ENCODE data around the gene ARHGEF2.

Gene ARHGEF2

GRCh38 chr1:155957411-155957915, 20.9 kb downstream of the ARHGEF2 start:
- H3K79me2 ChIP-seq (ENCODE audit: control insufficient read depth, low read length) = peaks cover 22% of the 10 kb centered on the region
- H3K9me3 ChIP-seq (ENCODE audit: control insufficient read depth, insufficient read depth, low read length) = no peaks in the 10 kb centered on the region
- no peak overlapping the region for H3K27ac ChIP-seq (ENCODE audit: low read depth, low read length)
- H3K36me3 ChIP-seq (ENCODE audit: control insufficient read depth, low read length) = peaks cover 91% of the 10 kb centered on the region
- TF ChIP-seq EZH2phosphoT487 (IDR thresholded peaks at IDR 0.05; ENCODE audit: borderline replicate concordance, low read length) (no peak), CTCF (IDR thresholded peaks at IDR 0.05; ENCODE audit: low read depth, low read length, poor library complexity, severe bottlenecking) (no peak)
- peaks cover 2% of the 10 kb centered on the region; the same call in 1 of the 2 replicates for H3F3A ChIP-seq (ENCODE audit: control insufficient read depth, insufficient read depth)
- H3K27me3 ChIP-seq (ENCODE audit: control insufficient read depth, low read length) = no peaks in the 10 kb centered on the region
- H3K4me2 ChIP-seq (ENCODE audit: low read length) = no peak overlapping the region
- H3K4me3 ChIP-seq (ENCODE audit: low read length) = no peak overlapping the region
- H3K9me2 ChIP-seq (replicated peaks; ENCODE audit: control insufficient read depth, low read length) = no peaks in the 10 kb centered on the region
- H3K4me1 ChIP-seq (ENCODE audit: control insufficient read depth, low read length) = peaks cover 37% of the 10 kb centered on the region
- H4K20me1 ChIP-seq (ENCODE audit: control insufficient read depth, insufficient read depth, low read depth, low read length) = no peaks in the 10 kb centered on the region

DNA sequence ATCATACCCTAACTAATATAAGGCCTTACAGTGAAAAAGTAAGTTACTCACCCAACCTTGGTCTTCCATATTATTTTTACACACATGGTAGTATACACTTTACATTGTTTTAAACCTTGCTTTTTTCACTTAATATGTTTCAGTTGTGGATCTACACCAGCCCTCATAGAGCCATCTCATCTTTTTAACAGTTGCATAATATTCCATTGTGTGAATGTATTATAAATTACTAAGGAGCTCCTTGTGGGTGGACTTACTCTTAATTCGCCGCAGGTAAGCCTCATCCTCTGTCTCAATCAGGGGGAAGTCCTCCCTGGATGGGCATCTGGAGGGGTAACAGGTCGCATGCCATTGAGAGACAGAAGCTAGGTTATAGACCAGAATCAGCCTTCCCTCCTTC, 23.7 kb downstream of the ARHGEF2 start:
- 0 out of 2 replicates have a peak, but pooled peaks cover 4% of the 10 kb centered on the region for H3K79me2 ChIP-seq (ENCODE audit: control insufficient read depth, low read length)
- TF ChIP-seq EZH2phosphoT487 (IDR thresholded peaks at IDR 0.05; ENCODE audit: borderline replicate concordance, low read length) (no peak), CTCF (IDR thresholded peaks at IDR 0.05; ENCODE audit: low read depth, low read length, poor library complexity, severe bottlenecking) (no peak)
- H3K36me3 ChIP-seq (ENCODE audit: control insufficient read depth, low read length) = peaks cover 92% of the 10 kb centered on the region

DNA sequence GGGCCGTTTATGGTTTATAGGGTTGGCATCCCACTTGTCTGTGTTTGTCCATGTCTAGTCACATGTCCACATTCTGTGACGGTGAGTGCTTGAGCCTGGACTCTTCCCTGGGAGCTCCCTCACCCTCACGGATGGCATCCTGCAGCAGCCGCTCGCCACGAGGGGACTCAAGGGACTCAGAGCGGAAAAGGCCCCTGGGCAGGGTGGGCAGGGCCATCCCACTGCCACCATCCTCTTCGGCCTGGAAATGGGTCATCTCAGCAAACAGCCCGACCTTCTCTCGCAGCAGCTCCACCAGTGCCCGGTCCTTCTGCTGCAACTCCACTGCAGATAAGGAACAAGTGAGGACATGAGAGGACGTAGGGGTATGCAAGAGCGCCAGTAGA, 25.8 kb downstream of the ARHGEF2 start:
- Histone ChIP-seq H3K27ac (ENCODE audit: low read depth, low read length) (no peak overlapping the region), H4K20me1 (ENCODE audit: control insufficient read depth, insufficient read depth, low read depth, low read length) (no peaks in the 10 kb centered on the region), H3K27me3 (ENCODE audit: control insufficient read depth, low read length) (no peaks in the 10 kb centered on the region), H3K79me2 (ENCODE audit: control insufficient read depth, low read length) (0 out of 2 replicates have a peak, but pooled peaks cover under 1% of the 10 kb centered on the region), H3K36me3 (ENCODE audit: control insufficient read depth, low read length) (peaks cover 84% of the 10 kb centered on the region), H3K4me1 (ENCODE audit: control insufficient read depth, low read length) (peaks cover 9% of the 10 kb centered on the region), H3K9me2 (replicated peaks; ENCODE audit: control insufficient read depth, low read length) (no peaks in the 10 kb centered on the region), H3K4me2 (ENCODE audit: low read length) (no peak overlapping the region), H3K4me3 (ENCODE audit: low read length) (no peak overlapping the region), H3K9me3 (ENCODE audit: control insufficient read depth, insufficient read depth, low read length) (no peaks in the 10 kb centered on the region), H3F3A (ENCODE audit: control insufficient read depth, insufficient read depth) (no peaks in the 10 kb centered on the region)
- no peak for TF ChIP-seq EZH2phosphoT487 (IDR thresholded peaks at IDR 0.05; ENCODE audit: borderline replicate concordance, low read length)
- no peak for TF ChIP-seq CTCF (IDR thresholded peaks at IDR 0.05; ENCODE audit: low read depth, low read length, poor library complexity, severe bottlenecking)

More for the DNA sequence above, 23.7 kb downstream of the ARHGEF2 start:
- H3K4me3 ChIP-seq (ENCODE audit: low read length) = no peak overlapping the region
- H4K20me1 ChIP-seq (ENCODE audit: control insufficient read depth, insufficient read depth, low read depth, low read length) = no peaks in the 10 kb centered on the region
- H3K4me1 ChIP-seq (ENCODE audit: control insufficient read depth, low read length) = peaks cover 9% of the 10 kb centered on the region
- H3K27me3 ChIP-seq (ENCODE audit: control insufficient read depth, low read length) = no peaks in the 10 kb centered on the region
- no peaks in the 10 kb centered on the region for H3K9me2 ChIP-seq (replicated peaks; ENCODE audit: control insufficient read depth, low read length)
- H3K4me2 ChIP-seq (ENCODE audit: low read length) = no peak overlapping the region
- H3F3A ChIP-seq (ENCODE audit: control insufficient read depth, insufficient read depth) = 0 out of 2 replicates have a peak, but pooled peaks cover 2% of the 10 kb centered on the region
- H3K27ac ChIP-seq (ENCODE audit: low read depth, low read length) = no peak overlapping the region
- no peaks in the 10 kb centered on the region for H3K9me3 ChIP-seq (ENCODE audit: control insufficient read depth, insufficient read depth, low read length)
